IPS DF 6.9 (cell line): ENCODE measurements around the gene COPG2.

Experiments used
- DNase-seq: peaks from one replicate; pipeline ENCODE4 v3.0.0-alpha.2; 2013; ENCODE audit warnings: low read depth, low spot score
- H3K27ac ChIP-seq: one replicate; pipeline ENCODE4 v1.5.1; 2013; ENCODE audit warnings: low read length, control low read depth
- H3K27me3 ChIP-seq: 2 replicates; pipeline ENCODE4 v1.6.1; 2013; ENCODE audit warnings: mild to moderate bottlenecking, low read length; ENCODE audit not compliant: control insufficient read depth, insufficient read depth
- H3K36me3 ChIP-seq: 2 replicates; pipeline ENCODE4 v1.6.1; 2013; ENCODE audit warnings: low read length; ENCODE audit not compliant: control insufficient read depth, insufficient read depth
- H3K4me1 ChIP-seq: 2 replicates; pipeline ENCODE4 v1.6.1; 2013; ENCODE audit warnings: low read length; ENCODE audit not compliant: control insufficient read depth, insufficient read depth
- H3K4me3 ChIP-seq: 2 replicates; pipeline ENCODE4 v1.5.1; 2013; ENCODE audit warnings: mild to moderate bottlenecking, low read length
- H3K9me3 ChIP-seq: 2 replicates; pipeline ENCODE4 v1.6.1; 2013; ENCODE audit warnings: low read length, inconsistent platforms; ENCODE audit not compliant: control insufficient read depth, insufficient read depth
- WGBS: extraction: QIAGEN DNeasy Blood & Tissue Kit; methylation state at CpG from one replicate; pipeline ENCODE4 v1.1.7; 2013; ENCODE audit warnings: mixed read lengths, missing lambda C conversion rate; ENCODE audit not compliant: insufficient read length, insufficient coverage; 5-methylcytosine and 5-hydroxymethylcytosine counted together

The COPG2 gene

DNA sequence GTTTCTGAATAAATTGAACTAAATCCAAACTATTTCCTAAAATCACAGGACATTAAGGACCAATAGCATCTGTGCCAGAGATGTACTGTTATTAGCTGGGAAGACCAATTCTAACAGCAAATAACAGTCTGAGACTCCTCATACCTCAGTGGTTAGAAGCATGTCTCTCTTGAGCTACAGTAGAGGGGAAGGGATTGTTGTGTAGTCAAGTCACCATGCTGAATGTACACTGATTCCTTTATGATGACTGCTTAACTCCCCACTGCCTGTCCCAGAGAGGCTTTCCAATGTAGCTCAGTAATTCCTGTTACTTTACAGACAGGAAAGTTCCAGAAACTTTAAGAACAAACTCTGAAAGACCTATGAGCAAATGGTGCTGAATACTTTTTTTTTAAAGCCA lies 162.8 kb downstream of the COPG2 start:
- Histone ChIP-seq H3K4me3 (no peak overlapping the region), H3K27ac (no peak overlapping the region), H3K9me3 (no peaks in the 10 kb centered on the region), H3K36me3 (peaks cover 19% of the 10 kb centered on the region; the same call in 1 of the 2 replicates), H3K27me3 (no peaks in the 10 kb centered on the region), H3K4me1 (no peaks in the 10 kb centered on the region)
- DNase-seq: no peak

DNA sequence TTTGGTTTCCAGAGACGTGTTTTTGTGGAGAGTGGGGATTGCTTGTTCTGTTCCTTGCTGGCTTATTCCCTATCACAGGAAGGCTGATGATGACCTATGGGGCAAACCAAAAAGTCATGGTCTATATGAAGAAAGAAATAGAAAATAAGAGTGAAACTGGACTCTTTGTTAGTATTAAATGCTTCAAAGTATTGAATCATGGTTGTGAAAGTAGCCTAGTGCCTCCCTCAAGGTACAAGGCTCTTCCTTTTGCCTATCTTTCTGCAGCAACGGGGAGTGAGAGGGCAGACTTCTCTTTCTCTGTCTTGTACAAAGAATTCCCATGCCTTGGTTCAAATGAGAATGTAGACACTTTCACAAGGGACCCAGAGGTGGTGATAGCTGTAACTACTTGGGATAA lies 167.6 kb downstream of the COPG2 start:
- Histone ChIP-seq H3K27me3 (no peaks in the 10 kb centered on the region), H3K4me1 (no peaks in the 10 kb centered on the region), H3K4me3 (no peak overlapping the region), H3K36me3 (peaks cover 19% of the 10 kb centered on the region; the same call in 1 of the 2 replicates), H3K9me3 (no peaks in the 10 kb centered on the region), H3K27ac (no peak overlapping the region)
- no CpG with 5 or more reads among the region's 2 CpGs for whole genome bisulfite sequencing
- DNase-seq: no peak

GRCh38 chr7:130500463-130500862 lies 168.1 kb downstream of the COPG2 start:
- no peaks in the 10 kb centered on the region for H3K4me1 ChIP-seq
- no peak for DNase-seq
- H3K4me3 ChIP-seq: no peak overlapping the region
- no peaks in the 10 kb centered on the region for H3K9me3 ChIP-seq
- H3K36me3 ChIP-seq: peaks cover 19% of the 10 kb centered on the region; the same call in 1 of the 2 replicates
- H3K27ac ChIP-seq: no peak overlapping the region
- H3K27me3 ChIP-seq: no peaks in the 10 kb centered on the region
- WGBS: no CpG with 5 or more reads among the region's 8 CpGs

DNA sequence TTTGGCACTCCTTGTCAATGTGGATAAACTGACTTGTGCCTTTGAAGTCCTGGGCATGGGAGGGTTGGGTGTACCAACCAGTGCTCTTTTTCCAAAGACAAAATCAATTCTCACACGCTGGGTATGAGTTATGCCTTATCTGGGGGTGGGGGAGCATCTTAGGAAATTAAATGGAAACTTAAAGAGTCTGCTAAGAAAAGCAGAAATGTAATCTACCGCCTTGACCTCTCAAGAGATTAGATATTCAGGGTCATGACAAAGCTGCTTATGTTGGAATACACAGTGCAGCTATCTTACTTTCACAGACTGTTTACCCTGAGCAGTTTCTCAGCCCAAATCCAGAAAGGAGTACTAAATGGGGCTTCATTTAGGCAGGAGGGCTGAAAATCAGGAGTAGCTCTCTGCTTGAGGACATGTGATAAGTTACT lies 174.1 kb downstream of the COPG2 start:
- Histone ChIP-seq H3K27ac (no peak overlapping the region), H3K4me1 (no peaks in the 10 kb centered on the region), H3K27me3 (no peaks in the 10 kb centered on the region; the same call in 1 of the 2 replicates), H3K36me3 (peaks cover 2% of the 10 kb centered on the region; the same call in 1 of the 2 replicates), H3K4me3 (no peak overlapping the region), H3K9me3 (no peaks in the 10 kb centered on the region)
- no peak for DNase-seq
- no CpG with 5 or more reads among the region's 2 CpGs for WGBS

GRCh38 chr7:130493275-130493873 lies 175.2 kb downstream of the COPG2 start:
- Histone ChIP-seq H3K4me1 (peaks cover 1% of the 10 kb centered on the region; the same call in 1 of the 2 replicates), H3K36me3 (peaks cover 2% of the 10 kb centered on the region; the same call in 1 of the 2 replicates), H3K9me3 (no peaks in the 10 kb centered on the region), H3K27me3 (no peaks in the 10 kb centered on the region; the same call in 1 of the 2 replicates), H3K4me3 (peak overlapping the region; percentile 38; the same call in 1 of the 2 replicates), H3K27ac (no peak overlapping the region)
- 100% methylated on average over 1 of the region's 13 CpGs for WGBS
- no peak for DNase-seq

- no CpG with 5 or more reads among the region's 50 CpGs for WGBS
- H3K36me3 ChIP-seq: no peaks in the 10 kb centered on the region; the same call in 1 of the 2 replicates
- H3K4me1 ChIP-seq: peaks cover 1% of the 10 kb centered on the region; the same call in 1 of the 2 replicates
- no peaks in the 10 kb centered on the region; the same call in 1 of the 2 replicates for H3K27me3 ChIP-seq
- DNase-seq: no peak
- peak overlapping the region; percentile 38; the same call in 1 of the 2 replicates for H3K4me3 ChIP-seq
- no peaks in the 10 kb centered on the region for H3K9me3 ChIP-seq
- H3K27ac ChIP-seq: no peak overlapping the region
Observed at GRCh38 chr7:130492523-130493274, 175.8 kb downstream of the COPG2 start.

GRCh38 chr7:130491841-130492522 lies 176.6 kb downstream of the COPG2 start, which contains the start of gene MEST:
TSS of gene MEST (plus strand) at chr7:130492085. CDS start at chr7:130492314, 229 bp downstream.
- no peaks in the 10 kb centered on the region for H3K9me3 ChIP-seq
- H3K27me3 ChIP-seq: no peaks in the 10 kb centered on the region; the same call in 1 of the 2 replicates
- peaks cover 1% of the 10 kb centered on the region; the same call in 1 of the 2 replicates for H3K4me1 ChIP-seq
- no peaks in the 10 kb centered on the region; the same call in 1 of the 2 replicates for H3K36me3 ChIP-seq
- no peak for DNase-seq
- WGBS: no CpG with 5 or more reads among the region's 71 CpGs
- H3K4me3 ChIP-seq: peak within 1 kb of the TSS; percentile 38; the same call in 1 of the 2 replicates
- H3K27ac ChIP-seq: no peak within 1 kb of the TSS

GRCh38 chr7:130490888-130491804 lies 177.4 kb downstream of the COPG2 start:
- WGBS: no CpG with 5 or more reads among the region's 62 CpGs
- Histone ChIP-seq H3K36me3 (no peaks in the 10 kb centered on the region), H3K27ac (no peak overlapping the region)

DNA sequence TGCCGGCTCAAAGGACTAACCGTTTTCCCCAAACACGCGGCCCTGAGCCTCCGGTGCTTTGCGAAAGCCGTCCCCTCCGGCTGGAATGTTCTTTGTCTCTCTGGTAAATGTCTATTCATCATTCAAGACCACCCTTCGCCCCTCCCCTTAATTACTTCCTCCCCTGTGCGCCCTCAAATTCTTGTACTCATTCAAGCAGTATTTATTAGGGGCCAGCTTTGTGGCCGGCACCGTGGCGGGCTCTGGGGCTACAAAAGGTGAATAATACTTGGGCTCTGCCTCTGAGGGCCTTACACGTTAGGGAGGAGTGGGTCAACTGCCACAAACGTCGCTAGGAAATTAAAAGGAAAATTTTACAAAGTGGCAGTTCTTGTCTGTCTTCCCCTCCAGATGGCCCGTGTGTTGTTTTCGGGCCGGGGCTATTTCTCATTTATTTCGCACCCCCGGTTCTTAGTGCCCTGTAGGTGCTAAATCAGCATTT lies 178.2 kb downstream of the COPG2 start:
- Histone ChIP-seq H3K4me3 (peak overlapping the region; percentile 11; the same call in 1 of the 2 replicates), H3K27ac (no peak overlapping the region), H3K27me3 (no peaks in the 10 kb centered on the region; the same call in 1 of the 2 replicates), H3K4me1 (peaks cover 1% of the 10 kb centered on the region; the same call in 1 of the 2 replicates), H3K36me3 (no peaks in the 10 kb centered on the region), H3K9me3 (no peaks in the 10 kb centered on the region)
- WGBS: no CpG with 5 or more reads among the region's 21 CpGs
- peak; percentile 31 for DNase-seq

More at GRCh38 chr7:130490888-130491804, 177.4 kb downstream of the COPG2 start:
- Histone ChIP-seq H3K27me3 (no peaks in the 10 kb centered on the region; the same call in 1 of the 2 replicates), H3K9me3 (no peaks in the 10 kb centered on the region), H3K4me3 (peak overlapping the region; percentile 11; the same call in 1 of the 2 replicates), H3K4me1 (peaks cover 1% of the 10 kb centered on the region; the same call in 1 of the 2 replicates)
- no peak for DNase-seq
